Pons (tissue), 1 donor: Measurements from ENCODE around the gene CEP63.

Experiments used
- DNase-seq: peaks from one replicate; pipeline ENCODE4 v3.0.0-alpha.2; 2016; ENCODE audit warnings: low spot score

The CEP63 gene

DNA sequence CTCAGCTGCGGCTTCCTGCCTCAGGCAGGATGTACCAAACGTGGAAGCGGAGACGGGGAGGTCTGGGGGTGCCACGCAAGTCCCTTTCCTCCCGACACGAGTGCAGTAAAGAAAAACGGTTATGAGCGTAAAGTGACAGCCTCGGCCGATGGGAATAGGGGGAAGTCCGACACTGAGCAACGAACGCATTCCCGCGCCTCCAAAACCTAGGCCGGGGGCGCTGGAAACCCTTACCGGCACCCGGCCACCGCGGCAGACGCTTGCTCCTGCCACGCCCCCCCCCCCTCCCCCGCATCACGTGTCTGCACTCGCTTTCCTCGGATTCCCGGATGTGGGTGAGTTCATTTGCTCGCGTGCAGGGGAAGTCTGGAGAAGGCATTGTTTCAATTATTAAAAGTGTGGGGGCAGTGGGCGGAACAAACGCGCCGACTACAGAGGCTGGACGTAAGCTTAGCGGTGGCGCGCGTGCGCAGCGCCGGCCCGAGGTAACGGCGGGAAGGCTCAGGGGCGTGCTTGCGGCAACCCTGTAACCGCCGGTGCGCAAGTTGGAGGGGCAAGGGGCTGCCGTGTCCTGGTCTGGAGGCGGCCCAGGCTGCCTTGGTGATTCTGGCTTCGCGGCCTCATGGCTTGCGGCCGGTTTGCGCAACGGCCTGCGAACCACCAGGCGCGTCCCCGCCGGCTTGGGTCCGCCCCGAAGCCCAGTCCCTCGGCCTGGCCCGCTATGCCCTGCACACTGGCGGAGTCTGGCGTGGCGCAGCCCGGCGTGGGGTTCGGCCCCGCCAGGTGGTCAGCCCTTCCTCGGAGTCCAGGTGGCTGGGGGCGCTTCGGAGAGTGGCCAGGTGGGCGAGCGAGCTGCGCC, at the start of gene CEP63, which contains the start of gene ANAPC13:
CEP63 (plus strand) TSS at position 340 of the 859 bp plus-strand sequence. CDS start 9,264 bp downstream, outside the sequence.
ANAPC13 (minus strand) TSS at position 268 of the 859 bp plus-strand sequence. CDS start 3,081 bp downstream, outside the sequence.
- DNase-seq = peak; percentile 96

DNA sequence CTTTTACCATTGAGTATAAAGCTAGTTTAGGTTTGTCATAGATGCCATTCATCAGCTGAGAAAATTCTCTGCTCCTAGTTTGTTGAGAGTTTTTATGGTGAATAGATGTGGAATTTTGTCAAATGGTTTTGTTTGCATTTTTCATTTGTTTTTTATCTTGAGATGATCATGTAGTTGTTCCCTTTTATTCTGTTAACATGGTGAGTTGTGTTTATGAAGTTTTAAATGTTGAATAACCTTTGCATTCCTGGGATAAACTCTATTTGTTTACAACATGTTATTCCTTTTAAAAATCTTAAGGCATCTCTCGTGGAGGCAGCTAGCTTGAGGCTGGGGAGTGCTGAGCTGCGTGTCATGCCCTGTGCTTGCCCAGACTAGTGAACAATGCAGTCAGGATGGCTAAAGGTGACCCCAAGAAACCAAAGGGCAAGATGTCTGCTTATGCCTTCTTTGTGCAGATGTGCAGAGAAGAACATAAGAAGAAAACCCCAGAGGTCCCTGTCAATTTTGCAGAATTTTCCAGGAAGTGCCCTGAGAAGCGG, 48.6 kb upstream of the CEP63 start:
- DNase-seq = no peak

DNA sequence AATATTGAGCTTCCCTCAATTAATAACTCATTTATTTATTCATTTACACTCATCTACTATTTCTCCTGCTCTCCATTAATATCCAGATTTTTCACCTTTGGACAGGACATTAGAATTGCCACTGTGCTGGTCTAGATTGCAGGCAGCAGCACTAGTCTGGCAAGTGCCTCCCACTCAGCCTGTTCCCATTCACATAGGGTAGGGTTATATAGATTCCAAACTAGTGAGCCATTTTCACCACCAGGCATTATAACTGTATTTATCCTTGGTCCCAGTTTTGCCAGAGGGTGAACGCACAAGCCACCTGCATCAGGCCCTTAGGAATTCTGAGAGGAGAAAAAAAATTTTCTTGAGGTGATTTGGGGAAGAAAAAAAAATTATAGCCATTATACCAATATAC, 44.5 kb upstream of the CEP63 start:
- DNase-seq = no peak

DNA sequence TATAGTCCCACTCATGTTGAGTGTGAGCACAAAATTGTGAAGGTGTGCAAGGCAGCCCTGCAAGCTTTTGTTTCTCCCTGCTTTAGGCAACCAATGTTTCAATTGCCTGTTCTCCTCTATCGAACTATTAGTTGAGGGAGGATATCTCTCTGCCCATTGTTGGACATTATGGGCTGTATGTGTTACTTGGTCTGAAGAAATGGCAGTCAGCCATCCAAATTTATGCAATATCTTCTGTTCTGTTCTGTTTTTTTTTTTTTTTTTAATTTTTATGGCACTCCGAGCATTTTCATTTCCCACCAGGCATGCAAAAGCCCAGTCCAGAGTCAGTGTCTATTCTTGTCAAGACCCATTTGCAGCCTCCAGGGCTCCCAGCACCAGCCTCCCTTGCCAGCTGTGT, 44.0 kb upstream of the CEP63 start:
- no peak for DNase-seq

DNA sequence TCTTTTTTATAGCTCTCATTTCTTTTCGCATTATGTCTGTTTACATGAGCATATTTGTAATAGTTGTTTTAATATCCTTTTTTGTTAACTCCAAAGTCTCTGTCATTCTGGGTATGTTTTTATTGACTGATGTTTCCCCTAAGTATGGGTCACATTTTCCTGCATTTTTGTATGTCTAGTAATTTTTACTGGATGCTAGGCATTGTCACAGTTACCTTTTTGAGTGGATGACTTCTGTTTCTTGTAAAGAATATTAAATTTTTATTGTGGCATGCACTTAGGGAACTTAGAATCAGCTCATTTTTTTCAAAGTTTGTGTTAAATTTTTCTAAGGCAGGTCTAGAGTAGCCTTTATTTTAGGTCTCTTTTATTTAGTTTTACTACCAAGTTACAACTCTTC, 40.8 kb upstream of the CEP63 start:
- DNase-seq = no peak

DNA sequence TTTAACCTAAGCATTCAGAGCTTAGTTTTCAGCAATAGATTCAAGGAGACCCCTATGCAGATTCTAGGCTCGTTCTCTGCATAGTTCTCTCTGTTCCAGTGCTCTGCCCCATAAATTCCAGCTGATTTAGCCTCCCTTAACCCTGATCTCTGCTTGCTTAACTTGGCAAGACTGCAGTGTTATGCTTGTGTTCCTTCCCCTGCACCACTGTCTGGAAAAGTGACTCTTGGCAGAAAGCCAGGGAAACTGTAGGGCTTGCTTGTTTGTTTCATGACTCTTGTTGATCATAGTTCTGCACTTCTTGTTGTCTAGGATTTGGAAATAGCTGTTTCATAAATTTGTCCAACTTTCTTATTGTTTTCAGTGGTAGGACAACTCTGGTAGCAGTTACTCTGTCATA, 40.2 kb upstream of the CEP63 start:
- peak; percentile 49 for DNase-seq

DNA sequence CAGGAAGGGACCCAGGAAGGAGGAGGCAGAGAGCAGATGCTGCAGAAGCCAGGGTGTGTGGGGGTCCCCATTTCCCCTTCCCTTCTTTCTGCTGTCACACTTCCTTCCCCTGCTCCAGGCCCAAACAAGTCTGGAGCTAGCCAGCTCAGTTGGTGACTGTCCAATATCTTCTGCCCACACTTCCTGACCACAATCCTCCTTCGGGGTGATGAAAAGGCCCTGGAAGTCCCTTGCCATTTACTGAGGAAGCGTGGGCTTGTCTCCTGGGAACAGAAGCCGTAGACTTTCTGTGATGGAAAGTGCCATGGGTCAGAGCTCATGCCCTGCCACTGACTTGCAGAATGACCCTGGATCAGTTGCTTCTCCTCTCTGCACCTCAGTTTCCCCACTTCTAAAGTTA, 39.1 kb upstream of the CEP63 start:
- no peak for DNase-seq

DNA sequence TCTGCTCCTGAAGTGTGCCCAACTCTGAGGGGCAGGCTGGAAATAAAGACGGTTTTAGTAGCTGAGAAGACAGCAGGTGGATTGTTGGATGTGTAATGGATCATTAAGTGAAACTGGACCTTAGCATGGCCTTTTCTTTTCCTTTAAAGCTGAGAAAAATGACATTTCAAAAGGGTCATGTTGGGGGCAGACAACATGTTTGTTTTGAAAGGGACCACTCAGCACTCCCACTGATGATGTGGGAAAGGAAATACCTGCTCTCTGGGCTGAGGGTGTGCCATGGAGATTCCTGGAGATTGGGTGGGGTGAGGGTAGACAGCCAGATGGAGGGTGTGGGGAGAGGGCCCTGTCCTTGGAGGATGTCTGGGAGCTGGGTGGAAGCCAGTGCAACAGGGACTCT, 38.5 kb upstream of the CEP63 start:
- no peak for DNase-seq

DNA sequence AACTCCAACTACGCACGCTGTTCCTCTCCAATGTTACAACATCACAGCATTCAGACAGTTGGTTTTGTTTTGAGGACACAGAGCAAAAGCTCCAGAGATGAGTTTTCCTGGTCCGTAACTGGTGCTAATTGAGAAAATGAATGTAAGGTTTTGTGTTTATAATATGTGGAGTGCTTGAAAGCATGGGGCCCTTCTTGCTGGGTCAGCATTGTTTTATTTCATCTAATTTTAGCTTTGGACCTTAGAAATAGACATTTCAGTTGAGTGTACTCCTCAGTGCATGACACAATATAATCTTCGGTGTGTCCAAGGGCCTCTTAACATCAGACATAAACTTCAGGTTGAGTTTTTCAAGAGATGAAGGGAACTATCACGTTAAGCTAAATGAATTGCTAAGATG, 37.2 kb upstream of the CEP63 start:
- no peak for DNase-seq

DNA sequence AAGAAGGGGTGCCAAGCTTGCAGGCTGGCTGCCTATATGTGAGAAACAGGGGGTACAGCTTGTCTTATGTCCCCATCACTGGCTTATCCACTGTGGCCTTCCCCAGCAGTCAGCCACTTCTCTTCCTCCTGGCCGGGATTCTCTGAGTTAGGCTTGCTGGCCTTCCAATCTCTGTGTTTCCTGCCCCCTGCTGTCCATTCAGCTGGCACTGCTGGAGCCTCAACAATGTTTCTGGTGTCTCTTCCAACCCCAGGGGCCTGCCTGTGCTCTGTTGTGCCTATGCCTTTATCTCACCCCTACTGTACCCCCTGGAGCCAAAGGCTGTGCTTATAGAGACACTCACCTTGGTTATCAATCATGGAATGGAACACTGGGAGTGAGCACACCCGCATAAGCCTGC, 36.6 kb upstream of the CEP63 start:
- peak; percentile 90 for DNase-seq

DNA sequence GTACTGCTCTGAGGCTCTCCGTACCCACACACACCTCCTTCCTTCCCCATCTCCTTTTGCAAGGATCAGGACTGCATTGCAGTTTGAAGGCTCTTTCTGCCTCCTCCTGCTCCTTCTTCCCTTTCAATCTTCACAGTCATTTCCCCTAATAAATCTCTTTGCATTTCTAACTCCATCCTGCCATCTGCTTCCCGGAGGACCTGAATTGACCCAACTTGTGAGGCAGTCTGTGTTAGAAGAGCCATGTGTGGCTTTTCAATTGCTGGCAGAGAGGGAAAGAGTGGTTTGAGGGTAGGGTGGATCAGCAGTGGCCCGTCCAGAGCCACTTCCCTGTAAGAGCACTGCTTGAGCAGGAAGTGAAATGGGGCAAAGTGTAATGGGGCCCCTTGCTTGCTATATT, 35.9 kb upstream of the CEP63 start:
- no peak for DNase-seq

DNA sequence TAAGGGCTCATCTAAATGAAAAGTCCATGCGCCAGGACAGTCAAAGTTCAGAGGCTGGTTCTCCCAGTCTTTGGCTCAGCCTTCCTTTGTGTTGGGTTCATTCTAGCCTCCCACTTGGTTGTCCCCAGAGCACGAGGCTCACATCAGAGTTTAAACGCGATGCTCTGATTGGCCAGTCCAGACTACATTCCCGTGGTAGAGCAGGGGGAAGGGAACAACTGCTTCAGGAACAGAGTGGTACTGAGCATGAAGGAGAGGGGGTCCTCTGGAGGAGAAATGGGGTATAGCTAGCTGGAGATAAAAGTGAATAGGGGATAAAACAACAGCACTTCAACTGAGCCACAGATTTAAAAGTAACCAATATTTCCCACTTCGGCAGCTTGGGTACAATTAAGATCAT, 32.2 kb upstream of the CEP63 start:
- DNase-seq = no peak

DNA sequence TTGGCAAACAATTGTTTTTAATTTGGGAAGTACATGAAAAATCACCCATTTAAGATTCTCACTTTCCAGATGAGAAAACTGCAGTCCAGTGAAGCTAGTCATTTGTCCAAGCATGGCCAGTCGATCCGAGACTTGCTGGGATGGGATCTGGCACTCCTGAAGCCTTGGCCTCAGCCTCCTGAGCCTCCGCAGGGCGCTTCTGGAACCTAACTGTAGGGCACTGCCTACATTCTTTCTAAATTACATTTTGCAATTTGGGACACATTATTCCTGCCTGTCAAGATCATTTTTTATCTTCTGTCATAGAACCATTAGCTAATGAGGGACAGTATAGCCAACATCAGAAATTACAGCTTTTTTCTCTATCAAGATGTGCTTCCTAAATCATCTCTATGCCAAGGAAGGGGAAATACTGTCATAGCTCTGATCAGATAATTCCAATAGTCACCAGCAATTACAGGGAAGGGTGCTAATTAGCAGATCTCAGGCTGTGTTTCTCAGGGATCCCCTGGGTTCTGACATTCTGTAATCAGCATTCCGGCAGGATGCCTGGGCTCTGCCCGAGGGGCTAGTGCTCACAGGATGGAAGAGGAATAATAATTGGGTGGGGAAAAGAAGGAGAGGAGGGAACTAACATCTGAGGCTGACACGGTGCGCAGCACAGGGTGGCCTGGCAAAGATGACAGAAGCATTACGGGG, 28.3 kb upstream of the CEP63 start:
- no peak for DNase-seq

DNA sequence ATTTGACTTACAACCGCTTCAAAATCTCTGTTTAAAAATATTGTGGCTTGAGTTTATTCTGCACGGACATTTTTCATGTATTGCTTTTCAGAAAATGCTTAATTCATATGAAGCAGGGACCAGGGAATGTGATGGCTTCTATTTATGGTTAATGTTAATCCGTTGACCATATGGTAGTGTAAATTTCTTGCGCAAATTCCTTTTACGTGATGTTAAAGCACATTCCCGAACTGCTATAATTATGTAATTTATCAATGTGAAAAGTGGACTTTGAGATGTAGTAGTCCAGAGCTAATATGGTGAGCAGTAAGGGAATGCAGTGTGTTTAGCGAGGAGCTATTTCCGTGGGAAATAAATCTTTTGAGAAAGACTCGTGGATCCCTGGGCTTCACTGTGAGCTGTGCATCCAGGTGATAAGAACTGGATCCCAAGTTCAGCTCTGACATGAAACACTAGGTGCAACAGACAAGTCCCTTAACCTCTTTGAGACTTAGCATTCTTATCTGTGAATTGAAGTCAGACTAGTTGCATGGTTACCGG, 27.4 kb upstream of the CEP63 start:
- DNase-seq = no peak

DNA sequence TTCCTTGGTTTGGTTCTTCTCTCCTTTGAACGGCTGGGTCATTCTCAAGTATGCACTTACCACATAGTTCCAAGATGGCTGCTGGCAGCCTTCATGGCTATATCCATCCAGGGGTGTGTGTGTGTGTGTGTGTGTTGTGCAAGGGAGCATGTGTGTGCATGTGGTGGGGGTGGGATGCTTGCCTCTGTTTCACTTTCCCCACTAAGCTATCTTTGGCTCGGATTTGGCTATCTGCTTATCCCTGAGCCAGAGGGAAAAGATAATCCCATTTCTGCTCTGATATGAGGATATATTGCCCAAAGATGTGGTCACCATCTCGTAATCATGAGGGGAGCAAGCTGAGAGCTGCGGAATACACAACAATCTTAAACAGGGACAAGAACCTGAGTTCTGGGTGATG, 26.3 kb upstream of the CEP63 start:
- DNase-seq = no peak

DNA sequence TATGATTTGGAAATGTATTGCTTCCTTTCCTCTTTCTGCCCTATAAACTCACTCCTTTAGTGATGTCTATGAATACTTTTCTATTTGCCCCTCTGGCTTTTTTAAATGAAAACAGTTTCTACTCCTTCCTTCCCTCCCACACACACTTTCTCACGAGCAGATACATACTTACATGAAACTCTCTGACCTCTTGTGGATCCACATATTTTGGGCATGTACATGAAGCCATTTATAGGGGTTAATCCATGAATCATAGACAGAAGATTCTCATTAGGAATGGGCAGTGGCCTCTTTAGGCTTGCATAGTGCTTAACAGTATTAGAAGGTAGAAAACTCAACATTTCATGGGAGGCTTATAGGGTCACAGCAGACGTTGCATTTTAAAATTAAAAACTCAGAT, 24.9 kb upstream of the CEP63 start:
- no peak for DNase-seq

DNA sequence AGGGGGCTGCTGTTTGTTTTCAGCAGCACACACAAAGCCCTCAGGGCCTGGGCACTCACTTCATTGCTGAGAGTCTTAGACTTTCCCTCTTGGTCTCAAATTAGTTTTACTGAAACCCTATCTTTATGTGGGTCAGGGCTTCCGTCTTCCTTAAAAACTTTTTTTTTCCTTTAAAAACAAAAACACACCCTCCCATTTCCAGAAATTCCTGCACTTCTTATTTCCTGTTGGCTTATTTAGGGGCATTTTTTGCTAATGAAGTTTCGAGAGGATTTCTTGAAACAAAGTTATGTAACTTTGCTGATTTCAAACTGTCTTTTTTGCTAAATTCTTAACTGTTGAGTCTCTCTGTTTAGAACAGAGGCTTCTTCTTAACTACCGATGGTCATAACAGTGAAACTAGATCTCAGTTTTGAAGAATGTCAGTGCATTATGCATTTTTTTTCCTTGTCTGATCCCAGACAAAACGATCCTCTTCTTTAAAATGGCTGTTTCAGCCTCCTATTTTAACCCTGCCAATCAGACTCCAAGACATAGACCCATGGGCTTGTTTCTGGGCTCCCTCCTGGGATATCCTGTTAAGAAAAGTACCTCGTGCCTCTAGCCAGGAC, 23.4 kb upstream of the CEP63 start:
- DNase-seq = no peak

DNA sequence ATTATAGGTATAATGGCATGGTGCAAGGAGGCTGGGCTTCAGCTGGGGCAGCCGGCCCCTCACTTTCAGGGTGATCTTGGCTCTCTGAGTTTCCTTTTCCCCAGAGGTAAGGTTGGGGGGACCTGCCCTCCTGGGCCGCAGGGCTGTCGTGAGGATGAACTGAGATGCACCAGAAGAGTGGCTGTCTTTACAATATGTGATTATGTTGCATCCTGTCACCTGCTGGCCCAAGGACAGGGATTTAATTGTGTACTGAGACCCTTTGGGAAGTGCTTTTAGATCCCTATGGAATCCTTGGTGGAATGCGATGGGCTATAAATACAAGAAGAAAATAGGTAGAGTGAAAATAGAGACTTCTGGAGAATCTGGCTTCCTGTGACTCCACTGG, 22.2 kb upstream of the CEP63 start:
- no peak for DNase-seq

DNA sequence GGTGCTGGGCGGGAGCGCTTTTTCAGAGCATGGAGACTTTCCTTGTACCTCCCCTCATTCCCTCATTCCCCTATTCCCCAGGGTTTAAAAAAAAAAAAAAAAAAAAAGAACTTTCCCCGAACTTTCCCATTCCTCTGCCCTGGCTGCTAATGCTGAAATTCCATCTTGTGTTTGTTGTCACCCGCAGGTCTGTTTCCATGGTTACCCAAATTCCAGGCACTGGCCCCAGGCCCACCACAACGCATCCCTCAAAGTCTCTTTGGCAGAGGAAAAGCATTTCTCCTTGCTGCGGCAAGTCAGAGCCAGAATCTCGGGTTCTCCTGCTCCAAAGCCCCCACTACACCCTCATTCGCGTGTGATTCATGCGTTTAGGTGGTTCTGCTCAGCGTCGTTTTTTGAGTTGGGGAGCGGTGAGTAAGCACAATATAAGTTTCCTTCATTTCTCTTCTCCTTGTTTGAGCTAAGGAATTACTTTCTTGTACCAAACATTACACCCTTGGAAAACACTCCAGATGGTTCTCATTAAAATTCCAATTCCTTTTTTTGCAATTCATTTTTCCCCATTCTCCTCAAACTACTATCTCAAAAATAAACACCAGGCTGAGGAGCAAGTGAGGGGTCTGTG, 21.7 kb upstream of the CEP63 start:
- no peak for DNase-seq

DNA sequence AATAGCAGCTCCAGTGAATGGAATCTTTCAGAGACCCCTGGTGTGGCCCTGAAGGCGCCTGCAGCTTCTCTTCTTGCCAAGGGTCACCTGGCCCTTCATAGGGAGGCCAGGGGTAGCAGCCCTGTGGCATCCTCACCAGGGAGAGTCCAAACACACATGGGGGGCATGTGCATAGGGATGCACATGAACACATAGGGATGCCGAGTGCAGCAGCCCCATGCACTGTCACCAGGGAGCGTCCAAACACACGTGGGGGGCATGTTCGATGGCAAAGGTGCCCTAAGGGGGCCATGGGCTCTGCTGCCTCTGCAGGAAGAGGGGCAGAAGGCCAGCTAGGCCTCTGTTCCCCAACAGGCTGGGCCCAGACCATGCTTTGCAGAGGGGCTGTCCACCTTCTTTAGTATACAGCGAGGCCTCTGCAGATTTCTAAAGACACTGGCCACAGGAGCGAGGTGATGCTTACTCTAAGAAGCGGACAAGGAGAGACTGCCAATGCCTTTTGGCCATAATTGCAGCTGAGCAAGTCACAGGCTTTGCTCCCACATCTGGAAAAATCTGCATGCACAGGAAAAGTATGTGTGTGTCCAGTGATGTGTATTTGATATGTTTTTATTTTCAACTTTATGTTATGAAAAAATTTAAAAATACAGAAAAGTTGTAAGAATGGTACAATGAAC, 21.0 kb upstream of the CEP63 start:
- DNase-seq = no peak

DNA sequence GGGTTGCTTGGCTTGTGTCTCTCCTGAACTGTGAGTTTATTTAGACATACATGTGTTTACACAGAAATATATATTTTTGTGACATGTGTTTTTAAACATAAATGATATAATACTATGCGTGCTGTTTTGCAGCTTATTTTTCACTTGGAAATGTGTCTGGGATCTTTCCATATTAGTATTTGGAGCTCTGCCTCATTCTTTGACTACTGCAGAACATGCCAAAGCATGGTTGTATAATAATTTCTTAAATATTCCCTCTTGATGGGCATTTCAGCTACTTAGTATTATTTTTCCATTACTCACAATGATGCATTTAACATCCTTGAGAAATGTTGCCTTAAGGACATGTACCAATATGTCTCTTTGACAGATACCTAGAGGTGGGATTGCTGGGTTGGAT, 19.5 kb upstream of the CEP63 start:
- DNase-seq = no peak
